Gastrocnemius medialis (tissue), 4 donors: ENCODE measurements around the gene CFAP47.

Experiments
- CTCF ChIP-seq, 5 experiments: fragments of 450-650 bp in 3 of 5; fragments of 200-600 bp in 2 of 5; sonication (generic) in 2 of 5; IDR thresholded peaks in 4 of 5; conservative IDR thresholded peaks in 1 of 5; 1 replicate in 4 of 5; 2 replicates in 1 of 5; pipeline ENCODE4 v1.5.1; 2016 to 2019; ENCODE audit warnings: antibody characterized with exemption in 5 of 5, mild to moderate bottlenecking in 3 of 5, moderate library complexity in 3 of 5
- POLR2A ChIP-seq, 2 donors: fragments of 450-650 bp; IDR thresholded peaks; one replicate each; pipeline ENCODE4 v1.6.1; 2017; ENCODE audit warnings: antibody characterized with exemption in 2 of 2, mild to moderate bottlenecking in 2 of 2, moderate library complexity in 2 of 2

- TF ChIP-seq CTCF (IDR thresholded peaks at IDR 0.05 in 4 of 5, conservative IDR thresholded peaks at IDR 0.05 in 1 of 5) = no peak
- TF ChIP-seq POLR2A (IDR thresholded peaks at IDR 0.05) = no peak
These were observed 38.9 kb upstream of the CFAP47 start for GRCh38 chrX:35880601-35881000.
